Measurements from ENCODE around the gene FAM3D.

GRCh38 chr3:58625196-58625824 is 41.3 kb downstream of the FAM3D start:
- TF ChIP-seq CTCF (conservative IDR thresholded peaks at IDR 0.05; ENCODE audit: low read depth, low read length) (no peak), EZH2phosphoT487 (IDR thresholded peaks at IDR 0.05; ENCODE audit: borderline replicate concordance, low read length) (no peak)
